ENCODE results near the gene STUB1.

The STUB1 gene

GRCh38 chr16:643050-643368 is 37.2 kb upstream of the STUB1 start:
- no peak overlapping the region for H3K27ac ChIP-seq (ENCODE audit: low read length)
- H3K4me3 ChIP-seq (ENCODE audit: low read depth in 1 of 2, low read length in 2 of 2): peak overlapping the region in 1 of 2 experiments; percentile 63; a peak in 3 of 4 replicates
- H2AFZ ChIP-seq (ENCODE audit: low read depth, low read length): no peak overlapping the region
- H3K79me2 ChIP-seq (ENCODE audit: insufficient read depth, low read length): peaks cover 12% of the 10 kb centered on the region
- peaks cover 30% of the 10 kb centered on the region for H3K4me1 ChIP-seq (ENCODE audit: insufficient read depth, low read length)
- H3K36me3 ChIP-seq (ENCODE audit: insufficient read depth, low read length): no peaks in the 10 kb centered on the region
- no peaks in the 10 kb centered on the region for H3K9me3 ChIP-seq (ENCODE audit: insufficient read depth, low read length, severe bottlenecking)
- TF ChIP-seq EZH2 (IDR thresholded peaks at IDR 0.05; ENCODE audit: borderline replicate concordance, low read depth, low read length, severe bottlenecking) (no peak), CTCF (IDR thresholded peaks at IDR 0.05; ENCODE audit: borderline replicate concordance, extremely low read depth, low read length, poor library complexity, severe bottlenecking) (no peak)
- H3K9ac ChIP-seq (ENCODE audit: low read depth, low read length): peak overlapping the region; percentile 57
- ATAC-seq (ENCODE audit: insufficient read depth, low read depth) (no peak), DNase-seq (no peak)
- peak overlapping the region; percentile 80 for H3K4me2 ChIP-seq (ENCODE audit: insufficient read depth, low read length)
- no peaks in the 10 kb centered on the region for H3K27me3 ChIP-seq (ENCODE audit: insufficient read depth, low read length, poor library complexity)
- H4K20me1 ChIP-seq (ENCODE audit: insufficient read depth, low read length): 0 out of 2 replicates have a peak, but pooled peaks cover 3% of the 10 kb centered on the region

GRCh38 chr16:644556-644955 is 35.7 kb upstream of the STUB1 start:
- H3K79me2 ChIP-seq (ENCODE audit: insufficient read depth, low read length): peaks cover 24% of the 10 kb centered on the region
- TF ChIP-seq CTCF (IDR thresholded peaks at IDR 0.05; ENCODE audit: borderline replicate concordance, extremely low read depth, low read length, poor library complexity, severe bottlenecking): no peak
- no peak for TF ChIP-seq EZH2 (IDR thresholded peaks at IDR 0.05; ENCODE audit: borderline replicate concordance, low read depth, low read length, severe bottlenecking)
- H3K4me1 ChIP-seq (ENCODE audit: insufficient read depth, low read length): peaks cover 37% of the 10 kb centered on the region
- no peak overlapping the region for H3K27ac ChIP-seq (ENCODE audit: low read length)
- H4K20me1 ChIP-seq (ENCODE audit: insufficient read depth, low read length): 0 out of 2 replicates have a peak, but pooled peaks cover 3% of the 10 kb centered on the region
- H2AFZ ChIP-seq (ENCODE audit: low read depth, low read length): no peak overlapping the region
- no peaks in the 10 kb centered on the region for H3K9me3 ChIP-seq (ENCODE audit: insufficient read depth, low read length, severe bottlenecking)
- DNase-seq (no peak), ATAC-seq (ENCODE audit: insufficient read depth, low read depth) (no peak)
- no peak overlapping the region for H3K9ac ChIP-seq (ENCODE audit: low read depth, low read length)
- no peaks in the 10 kb centered on the region for H3K36me3 ChIP-seq (ENCODE audit: insufficient read depth, low read length)
- no peak overlapping the region for H3K4me3 ChIP-seq (ENCODE audit: low read depth in 1 of 2, low read length in 2 of 2)
- H3K4me2 ChIP-seq (ENCODE audit: insufficient read depth, low read length): no peak overlapping the region
- no peaks in the 10 kb centered on the region for H3K27me3 ChIP-seq (ENCODE audit: insufficient read depth, low read length, poor library complexity)

- 0 out of 2 replicates have a peak, but pooled peaks cover 3% of the 10 kb centered on the region for H4K20me1 ChIP-seq (ENCODE audit: insufficient read depth, low read length)
- peaks cover 40% of the 10 kb centered on the region for H3K79me2 ChIP-seq (ENCODE audit: insufficient read depth, low read length)
- ATAC-seq (ENCODE audit: insufficient read depth, low read depth): no peak
Observed at GRCh38 chr16:645852-646678, 34.1 kb upstream of the STUB1 start.

More at GRCh38 chr16:645852-646678, 34.1 kb upstream of the STUB1 start:
- Histone ChIP-seq H3K4me3 (ENCODE audit: low read depth in 1 of 2, low read length in 2 of 2) (no peak overlapping the region), H3K9ac (ENCODE audit: low read depth, low read length) (no peak overlapping the region), H2AFZ (ENCODE audit: low read depth, low read length) (no peak overlapping the region), H3K27ac (ENCODE audit: low read length) (no peak overlapping the region), H3K36me3 (ENCODE audit: insufficient read depth, low read length) (peaks cover 7% of the 10 kb centered on the region; the same call in 1 of the 2 replicates), H3K9me3 (ENCODE audit: insufficient read depth, low read length, severe bottlenecking) (no peaks in the 10 kb centered on the region), H3K27me3 (ENCODE audit: insufficient read depth, low read length, poor library complexity) (no peaks in the 10 kb centered on the region), H3K4me2 (ENCODE audit: insufficient read depth, low read length) (no peak overlapping the region), H3K4me1 (ENCODE audit: insufficient read depth, low read length) (peaks cover 49% of the 10 kb centered on the region)
- DNase-seq: no peak
- TF ChIP-seq EZH2 (IDR thresholded peaks at IDR 0.05; ENCODE audit: borderline replicate concordance, low read depth, low read length, severe bottlenecking): no peak
- TF ChIP-seq CTCF (IDR thresholded peaks at IDR 0.05; ENCODE audit: borderline replicate concordance, extremely low read depth, low read length, poor library complexity, severe bottlenecking): no peak

Measured in DND-41 (cell line).